HG03442 (cell line): ENCODE results near the gene BBS2.
"Not testable (repeated sequence)": the region's sequence is repeated elsewhere in the genome, so short reads cannot be mapped to it uniquely, and the experiment has no call there.

Experiments
- ATAC-seq: cut with Tn5 transposase; IDR thresholded peaks from one replicate; pipeline ENCODE4 v1.9.1; 2021; ENCODE audit warnings: mild to moderate bottlenecking, moderate library complexity; ENCODE audit not compliant: unreplicated experiment

Gene BBS2

GRCh38 chr16:56530872-56531271, 11.0 kb upstream of the BBS2 start:
- ATAC-seq = no peak

- no peak for ATAC-seq
Observed at GRCh38 chr16:56525236-56525635, 5.4 kb upstream of the BBS2 start.

GRCh38 chr16:56520251-56520577, 390 bp upstream of the BBS2 start:
- no peak for ATAC-seq

GRCh38 chr16:56518425-56518824, 1.4 kb downstream of the BBS2 start:
- no peak for ATAC-seq

- no peak for ATAC-seq
Observed at GRCh38 chr16:56517206-56517605, 2.6 kb downstream of the BBS2 start.

GRCh38 chr16:56515665-56516064, 4.2 kb downstream of the BBS2 start:
- no peak for ATAC-seq

- ATAC-seq = no peak
Observed at GRCh38 chr16:56514845-56515244, 5.0 kb downstream of the BBS2 start.

- peak; percentile 41 for ATAC-seq
Observed at GRCh38 chr16:56513972-56514371, 5.9 kb downstream of the BBS2 start.

GRCh38 chr16:56513091-56513490, 6.7 kb downstream of the BBS2 start:
- ATAC-seq = no peak

GRCh38 chr16:56512025-56512424, 7.8 kb downstream of the BBS2 start:
- ATAC-seq = no peak

GRCh38 chr16:56510544-56510943, 9.3 kb downstream of the BBS2 start:
- ATAC-seq = no peak

- ATAC-seq = no peak
Observed at GRCh38 chr16:56506941-56507340, 12.9 kb downstream of the BBS2 start.

GRCh38 chr16:56505181-56505580, 14.6 kb downstream of the BBS2 start:
- no peak for ATAC-seq

- no peak for ATAC-seq
Observed at GRCh38 chr16:56493815-56494214, 26.0 kb downstream of the BBS2 start.

- no peak for ATAC-seq
Observed at GRCh38 chr16:56493126-56493525, 26.7 kb downstream of the BBS2 start.

- ATAC-seq = no peak
Observed at GRCh38 chr16:56491657-56492261, 28.1 kb downstream of the BBS2 start.

- ATAC-seq = not testable (repeated sequence)
Observed at GRCh38 chr16:56488868-56489267, 31.0 kb downstream of the BBS2 start.

GRCh38 chr16:56488035-56488434, 31.8 kb downstream of the BBS2 start:
- ATAC-seq = no peak

- no peak for ATAC-seq
Observed at GRCh38 chr16:56483394-56483793, 36.4 kb downstream of the BBS2 start.

- no peak for ATAC-seq
Observed at GRCh38 chr16:56482683-56483236, 37.1 kb downstream of the BBS2 start.

- no peak for ATAC-seq
Observed at GRCh38 chr16:56481468-56482122, 38.2 kb downstream of the BBS2 start.

- no peak for ATAC-seq
Observed at GRCh38 chr16:56480776-56481467, 38.9 kb downstream of the BBS2 start.
